Measurements from ENCODE around the gene KIFC3.
"Not testable (repeated sequence)": the region's sequence is repeated elsewhere in the genome, so short reads cannot be mapped to it uniquely, and the experiment has no call there.

KIFC3 gene

DNA sequence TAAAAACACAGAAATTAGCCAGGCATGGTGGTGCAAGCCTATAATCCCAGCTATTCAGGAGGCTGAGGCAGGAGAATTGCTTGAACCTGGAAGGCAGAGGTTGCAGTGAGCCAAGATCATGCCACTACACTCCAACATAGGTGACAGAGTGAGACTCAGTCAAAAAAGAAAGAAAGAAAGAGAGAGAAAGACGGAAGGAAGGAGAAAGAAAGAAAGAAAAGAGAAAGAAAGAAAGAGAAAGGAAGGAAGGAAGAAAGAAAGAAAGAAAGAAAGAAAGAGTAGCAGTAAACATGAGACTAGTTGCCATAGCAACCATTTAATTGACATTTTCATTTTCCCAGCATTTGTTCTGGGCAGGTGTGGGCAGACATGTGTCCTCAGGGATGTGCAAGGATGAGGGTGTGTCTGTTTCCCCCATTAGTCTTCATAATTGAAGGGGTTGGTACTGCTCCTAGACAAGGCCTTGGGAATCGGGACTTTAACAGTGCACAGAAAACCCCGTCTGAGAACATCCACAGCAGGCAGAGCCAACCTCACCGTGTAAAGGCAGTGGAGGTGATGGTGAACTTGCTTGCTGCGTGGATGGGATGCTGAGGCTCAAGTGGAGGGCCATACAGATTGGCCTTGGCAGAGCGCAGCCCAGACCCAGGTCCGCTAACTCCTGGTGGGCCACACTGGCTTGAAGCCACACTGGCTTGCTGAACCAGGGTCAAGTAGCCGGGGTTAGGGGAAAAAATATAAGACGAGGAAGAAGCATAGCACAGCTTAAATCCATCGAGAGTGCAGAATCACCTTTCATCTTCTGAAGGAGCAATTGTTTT lies 35.2 kb upstream of the KIFC3 start:
- H3K9me3 ChIP-seq (ENCODE audit: control insufficient read depth, low read length), result no peaks in the 10 kb centered on the region
- H3K27ac ChIP-seq (ENCODE audit: low read depth, low read length, severe bottlenecking), result no peak overlapping the region
- H3K36me3 ChIP-seq (ENCODE audit: control insufficient read depth, insufficient read depth, low read length), result no peaks in the 10 kb centered on the region
- 79 to 86% methylated on average over 9 to 10 of the region's 10 CpGs for WGBS, 2 experiments (ENCODE audit: insufficient coverage in 2 of 2)
- no peak overlapping the region for H3K4me3 ChIP-seq (ENCODE audit: extremely low read depth, insufficient read depth, low read length, poor library complexity, severe bottlenecking)
- no peaks in the 10 kb centered on the region for H3K4me1 ChIP-seq (ENCODE audit: control insufficient read depth, insufficient read depth, low read length, poor library complexity, severe bottlenecking)

DNA sequence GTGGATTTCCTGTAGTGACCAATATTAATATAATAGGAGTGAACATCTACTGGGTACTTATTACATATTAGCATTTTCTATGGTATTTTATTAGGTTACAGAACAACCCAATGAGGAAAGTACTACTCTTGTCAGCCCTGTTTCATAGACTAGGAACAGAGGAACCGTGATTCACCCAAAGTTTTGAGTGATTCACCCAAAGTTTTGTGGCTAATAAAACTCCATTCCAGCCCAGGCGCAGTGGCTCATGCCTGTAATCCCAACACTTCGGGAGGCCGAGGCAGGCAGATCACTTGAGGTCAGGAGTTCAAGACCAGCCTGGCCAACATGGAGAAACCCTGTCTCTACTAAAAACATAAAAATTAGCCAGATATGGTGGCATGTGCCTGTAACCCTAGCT lies 33.1 kb upstream of the KIFC3 start:
- 80 to 89% methylated on average over 4 of the region's 4 CpGs for WGBS, 2 experiments (ENCODE audit: insufficient coverage in 2 of 2)
- not testable (repeated sequence) for H3K4me1 ChIP-seq (ENCODE audit: control insufficient read depth, insufficient read depth, low read length, poor library complexity, severe bottlenecking); H3K9me3 ChIP-seq (ENCODE audit: control insufficient read depth, low read length); H3K27ac ChIP-seq (ENCODE audit: low read depth, low read length, severe bottlenecking); H3K36me3 ChIP-seq (ENCODE audit: control insufficient read depth, insufficient read depth, low read length); H3K4me3 ChIP-seq (ENCODE audit: extremely low read depth, insufficient read depth, low read length, poor library complexity, severe bottlenecking)

DNA sequence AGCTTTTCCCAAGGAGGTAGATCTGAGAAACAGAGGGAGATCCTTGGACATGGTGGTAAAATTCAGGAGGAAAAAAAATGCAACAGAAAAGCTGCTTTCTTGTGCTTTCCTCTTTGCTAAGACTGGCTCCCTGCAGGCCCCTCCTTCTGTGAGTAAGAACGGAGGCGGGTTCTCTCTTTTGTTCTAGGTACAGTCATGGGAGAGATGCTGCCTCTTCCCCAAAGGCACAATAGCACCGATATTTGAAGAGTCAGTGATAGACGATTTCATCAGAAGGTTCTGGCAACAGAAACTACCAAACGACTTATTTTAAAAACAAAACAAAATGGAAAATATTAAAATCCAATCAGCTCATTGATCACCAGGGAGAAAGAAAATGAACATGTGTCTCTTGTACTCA lies 32.6 kb upstream of the KIFC3 start:
- Histone ChIP-seq H3K27ac (ENCODE audit: low read depth, low read length, severe bottlenecking) (no peak overlapping the region), H3K4me1 (ENCODE audit: control insufficient read depth, insufficient read depth, low read length, poor library complexity, severe bottlenecking) (no peaks in the 10 kb centered on the region), H3K9me3 (ENCODE audit: control insufficient read depth, low read length) (no peaks in the 10 kb centered on the region), H3K36me3 (ENCODE audit: control insufficient read depth, insufficient read depth, low read length) (no peaks in the 10 kb centered on the region), H3K4me3 (ENCODE audit: extremely low read depth, insufficient read depth, low read length, poor library complexity, severe bottlenecking) (no peak overlapping the region)
- WGBS, 2 experiments (ENCODE audit: insufficient coverage in 2 of 2), result no CpG with 5 or more reads among the region's 5 CpGs

- 88 to 92% methylated on average over 8 to 10 of the region's 10 CpGs for WGBS, 2 experiments (ENCODE audit: insufficient coverage in 2 of 2)
- H3K9me3 ChIP-seq (ENCODE audit: control insufficient read depth, low read length), result no peaks in the 10 kb centered on the region
- H3K4me3 ChIP-seq (ENCODE audit: extremely low read depth, insufficient read depth, low read length, poor library complexity, severe bottlenecking), result no peak overlapping the region
- no peaks in the 10 kb centered on the region for H3K36me3 ChIP-seq (ENCODE audit: control insufficient read depth, insufficient read depth, low read length)
- H3K4me1 ChIP-seq (ENCODE audit: control insufficient read depth, insufficient read depth, low read length, poor library complexity, severe bottlenecking), result no peaks in the 10 kb centered on the region
- no peak overlapping the region for H3K27ac ChIP-seq (ENCODE audit: low read depth, low read length, severe bottlenecking)
Measured at GRCh38 chr16:57830890-57831484, 28.7 kb upstream of the KIFC3 start.

DNA sequence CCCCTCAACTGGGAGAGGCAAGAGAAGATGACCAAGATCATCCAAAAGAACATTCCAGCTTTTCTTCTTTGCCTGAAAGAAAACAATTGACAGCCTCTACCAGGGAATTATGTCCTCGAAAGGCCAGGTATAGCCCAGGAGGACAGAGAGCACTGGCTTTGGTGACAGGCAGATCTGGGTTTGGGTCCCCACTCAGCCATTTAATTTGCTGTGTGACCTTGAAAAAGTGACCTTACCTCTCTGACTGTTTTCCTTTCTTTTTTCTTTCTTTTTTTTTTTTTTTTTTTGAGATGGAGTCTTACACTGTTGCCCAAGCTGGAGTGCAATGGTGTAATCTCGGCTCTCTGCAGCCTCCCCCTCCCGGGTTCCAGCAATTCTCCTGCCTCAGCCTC lies 27.7 kb upstream of the KIFC3 start:
- peaks cover 6% of the 10 kb centered on the region for H3K4me1 ChIP-seq (ENCODE audit: control insufficient read depth, insufficient read depth, low read length, poor library complexity, severe bottlenecking)
- WGBS, 2 experiments (ENCODE audit: insufficient coverage in 2 of 2), result 95% methylated on average over 2 to 3 of the region's 3 CpGs
- no peak overlapping the region for H3K27ac ChIP-seq (ENCODE audit: low read depth, low read length, severe bottlenecking)
- no peaks in the 10 kb centered on the region for H3K36me3 ChIP-seq (ENCODE audit: control insufficient read depth, insufficient read depth, low read length)
- no peaks in the 10 kb centered on the region for H3K9me3 ChIP-seq (ENCODE audit: control insufficient read depth, low read length)
- H3K4me3 ChIP-seq (ENCODE audit: extremely low read depth, insufficient read depth, low read length, poor library complexity, severe bottlenecking), result no peak overlapping the region

DNA sequence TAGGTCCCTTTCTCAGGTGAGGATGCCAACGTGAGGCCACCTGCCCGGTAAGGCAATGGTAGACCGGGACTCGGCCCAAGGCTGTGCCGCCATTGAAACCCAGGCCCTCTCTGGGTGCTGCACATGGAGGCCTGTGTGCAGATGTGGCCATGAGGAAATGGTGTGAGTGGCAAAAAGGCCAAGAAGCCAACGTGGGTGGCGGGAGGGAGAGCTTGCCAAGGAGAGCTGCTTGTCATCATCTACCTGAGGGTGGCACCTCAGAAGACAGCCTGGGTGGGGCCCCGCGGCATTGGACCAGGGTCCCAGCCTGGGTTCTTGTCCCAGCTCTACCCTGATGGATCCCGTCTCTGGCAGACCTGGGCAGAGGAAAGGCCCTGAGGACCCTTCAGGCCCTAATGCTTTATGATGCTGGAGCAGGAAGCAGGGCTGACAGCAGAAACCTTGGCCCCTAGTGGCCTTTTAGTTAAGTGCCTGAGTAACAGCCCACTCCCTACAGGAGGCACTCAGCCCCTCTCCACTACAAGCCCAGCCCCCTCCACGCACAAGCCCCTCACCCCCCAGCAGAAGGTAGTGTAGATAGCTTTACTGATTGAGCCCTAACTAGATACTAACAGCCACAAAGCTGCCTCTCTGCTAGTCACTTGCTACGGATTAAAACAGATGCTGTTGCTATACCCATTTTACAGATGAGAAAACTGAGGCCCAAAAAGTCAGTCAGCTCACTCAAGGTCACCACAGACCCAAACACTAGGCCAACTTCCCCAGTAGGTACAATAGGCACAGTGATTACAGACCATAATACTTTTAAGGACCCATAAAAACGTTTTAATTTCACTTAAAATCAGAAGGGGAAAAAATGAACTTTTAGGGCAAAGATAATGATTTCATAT lies 26.2 kb upstream of the KIFC3 start:
- Histone ChIP-seq H3K4me3 (ENCODE audit: extremely low read depth, insufficient read depth, low read length, poor library complexity, severe bottlenecking) (no peak overlapping the region), H3K36me3 (ENCODE audit: control insufficient read depth, insufficient read depth, low read length) (no peaks in the 10 kb centered on the region), H3K9me3 (ENCODE audit: control insufficient read depth, low read length) (no peaks in the 10 kb centered on the region), H3K4me1 (ENCODE audit: control insufficient read depth, insufficient read depth, low read length, poor library complexity, severe bottlenecking) (peaks cover 6% of the 10 kb centered on the region), H3K27ac (ENCODE audit: low read depth, low read length, severe bottlenecking) (no peak overlapping the region)
- 92 to 99% methylated on average over 11 of the region's 13 CpGs for WGBS, 2 experiments (ENCODE audit: insufficient coverage in 2 of 2)

GRCh38 chr16:57826706-57827625 lies 24.7 kb upstream of the KIFC3 start:
- H3K27ac ChIP-seq (ENCODE audit: low read depth, low read length, severe bottlenecking), result no peak overlapping the region
- H3K9me3 ChIP-seq (ENCODE audit: control insufficient read depth, low read length), result no peaks in the 10 kb centered on the region
- 85 to 91% methylated on average over 20 to 22 of the region's 22 CpGs for WGBS, 2 experiments (ENCODE audit: insufficient coverage in 2 of 2)
- no peak overlapping the region for H3K4me3 ChIP-seq (ENCODE audit: extremely low read depth, insufficient read depth, low read length, poor library complexity, severe bottlenecking)
- no peaks in the 10 kb centered on the region for H3K36me3 ChIP-seq (ENCODE audit: control insufficient read depth, insufficient read depth, low read length)
- peaks cover 6% of the 10 kb centered on the region for H3K4me1 ChIP-seq (ENCODE audit: control insufficient read depth, insufficient read depth, low read length, poor library complexity, severe bottlenecking)

DNA sequence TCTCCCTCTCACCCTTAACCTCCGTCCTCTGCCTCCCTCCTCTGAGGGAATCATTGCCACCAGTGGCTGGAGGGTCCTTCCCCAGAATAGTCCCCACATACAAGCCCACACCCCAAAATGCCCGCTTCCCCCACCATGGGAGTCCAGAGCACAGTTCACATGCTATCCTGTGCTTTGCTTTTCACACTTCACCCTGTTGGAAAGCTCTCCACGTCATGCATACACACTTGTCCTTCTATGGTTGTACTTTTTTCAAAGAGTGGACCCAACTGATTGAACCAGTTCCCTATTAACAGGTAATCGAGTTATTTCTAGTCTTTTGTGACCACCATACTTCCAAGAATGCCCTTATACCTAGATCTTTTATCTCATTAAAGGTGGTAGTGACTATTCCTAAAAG lies 23.8 kb upstream of the KIFC3 start:
- Histone ChIP-seq H3K4me1 (ENCODE audit: control insufficient read depth, insufficient read depth, low read length, poor library complexity, severe bottlenecking) (peaks cover 6% of the 10 kb centered on the region), H3K27ac (ENCODE audit: low read depth, low read length, severe bottlenecking) (no peak overlapping the region), H3K9me3 (ENCODE audit: control insufficient read depth, low read length) (no peaks in the 10 kb centered on the region), H3K36me3 (ENCODE audit: control insufficient read depth, insufficient read depth, low read length) (no peaks in the 10 kb centered on the region), H3K4me3 (ENCODE audit: extremely low read depth, insufficient read depth, low read length, poor library complexity, severe bottlenecking) (no peak overlapping the region)
- WGBS, 2 experiments (ENCODE audit: insufficient coverage in 2 of 2), result 70 to 90% methylated on average over 3 of the region's 4 CpGs

DNA sequence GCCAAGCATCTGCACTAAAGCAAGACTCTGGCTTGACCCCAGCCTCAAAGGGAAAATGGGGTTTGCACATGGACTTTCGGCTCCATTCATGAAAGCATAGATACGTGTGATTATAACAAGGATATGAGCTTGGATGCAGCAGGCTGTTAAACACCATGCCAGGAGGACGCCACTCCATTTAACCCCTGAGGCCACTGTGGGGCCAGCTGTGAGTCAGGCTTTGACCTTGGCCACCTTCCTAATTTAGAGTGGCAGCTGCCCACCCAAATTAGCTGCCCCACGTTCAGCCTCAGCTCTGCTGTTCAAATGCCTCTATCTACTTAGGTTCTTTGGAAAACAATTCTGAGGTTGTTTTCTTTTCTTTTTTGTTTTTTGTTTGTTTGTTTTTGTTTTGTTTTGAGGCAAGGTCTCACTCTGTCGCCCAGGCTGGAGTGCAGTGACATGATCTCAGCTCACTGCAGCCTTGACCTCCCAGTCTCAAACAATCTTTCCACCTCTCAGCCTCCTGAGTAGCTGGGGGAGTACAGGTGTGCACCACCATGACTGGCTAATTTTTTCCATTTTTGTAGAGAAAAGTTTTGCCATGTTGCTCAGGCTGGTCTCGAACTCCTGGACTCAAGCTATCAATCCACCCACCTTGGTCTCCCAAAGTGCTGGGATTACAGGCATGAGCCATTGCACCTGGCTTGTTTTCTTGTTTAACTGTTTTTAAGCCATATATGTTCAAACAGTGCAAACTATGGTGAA lies 23.2 kb upstream of the KIFC3 start:
- H3K27ac ChIP-seq (ENCODE audit: low read depth, low read length, severe bottlenecking), result no peak overlapping the region
- H3K4me1 ChIP-seq (ENCODE audit: control insufficient read depth, insufficient read depth, low read length, poor library complexity, severe bottlenecking), result peaks cover 6% of the 10 kb centered on the region
- WGBS, 2 experiments (ENCODE audit: insufficient coverage in 2 of 2), result 90 to 92% methylated on average over 4 of the region's 6 CpGs
- H3K36me3 ChIP-seq (ENCODE audit: control insufficient read depth, insufficient read depth, low read length), result no peaks in the 10 kb centered on the region
- no peak overlapping the region for H3K4me3 ChIP-seq (ENCODE audit: extremely low read depth, insufficient read depth, low read length, poor library complexity, severe bottlenecking)
- no peaks in the 10 kb centered on the region for H3K9me3 ChIP-seq (ENCODE audit: control insufficient read depth, low read length)

Data from mesodermal cell (in vitro differentiated cells).